Keratinocyte (primary cell): ENCODE measurements around the gene NTMT1. TPM values are rescaled to one million over a fixed set of nuclear protein-coding genes. Genes with fewer than 3 reads are reported as not detected.

ENCODE experiments used
- DNase-seq: peaks from one replicate; pipeline ENCODE4 v3.0.0-alpha.2; 2011; ENCODE audit warnings: low read depth, missing footprints, low spot score
- FAIRE-seq: peaks from 2 replicates; lab custom pipeline; 2011; peaks lifted over from hg19 to GRCh38; lab: Jason Lieb, UNC
- H2AFZ ChIP-seq: 2 replicates; pipeline ENCODE4 v1.6.0; 2012; ENCODE audit warnings: low read length, control low read depth, inconsistent platforms; ENCODE audit not compliant: control insufficient read depth
- H3K27ac ChIP-seq: 2 replicates; pipeline ENCODE4 v1.5.1; 2011; ENCODE audit warnings: low read length; ENCODE audit not compliant: control insufficient read depth, insufficient read depth
- H3K27me3 ChIP-seq: 3 replicates; pipeline ENCODE4 v1.6.0; 2011; ENCODE audit warnings: low read length; ENCODE audit not compliant: control insufficient read depth, insufficient read depth; ENCODE audit errors: extremely low read depth
- H3K36me3 ChIP-seq, 2 experiments: 2 replicates in 1 of 2; 3 replicates in 1 of 2; pipeline ENCODE4 v1.5.1; 2011; ENCODE audit warnings: low read length in 2 of 2, mild to moderate bottlenecking in 1 of 2; ENCODE audit not compliant: control insufficient read depth in 2 of 2, insufficient read depth in 2 of 2; ENCODE audit errors: extremely low read depth in 1 of 2
- H3K4me1 ChIP-seq: 3 replicates; pipeline ENCODE4 v1.5.1; 2011; ENCODE audit warnings: low read length; ENCODE audit not compliant: control insufficient read depth, insufficient read depth; ENCODE audit errors: extremely low read depth
- H3K4me2 ChIP-seq: 3 replicates; pipeline ENCODE4 v1.6.0; 2011; ENCODE audit warnings: low read depth, low read length; ENCODE audit not compliant: control insufficient read depth, insufficient read depth; ENCODE audit errors: extremely low read depth
- H3K4me3 ChIP-seq, 3 experiments: fragments of 200-600 bp in 1 of 3; sonication (generic) in 1 of 3; 2 replicates in 2 of 3; 3 replicates in 1 of 3; pipeline ENCODE4 v1.5.1; 2011 to 2016; ENCODE audit warnings: low read length in 3 of 3, mild to moderate bottlenecking in 3 of 3, control low read depth in 2 of 3, inconsistent platforms in 1 of 3, low read depth in 1 of 3, mixed read lengths in 1 of 3, mixed run types in 1 of 3, moderate library complexity in 1 of 3; ENCODE audit not compliant: control insufficient read depth in 2 of 3, insufficient read depth in 2 of 3; ENCODE audit errors: extremely low read depth in 1 of 3
- H3K79me2 ChIP-seq: 2 replicates; pipeline ENCODE4 v1.6.0; 2012; ENCODE audit warnings: low read length; ENCODE audit not compliant: control insufficient read depth, insufficient read depth
- H3K9ac ChIP-seq: 3 replicates; pipeline ENCODE4 v1.6.0; 2011; ENCODE audit warnings: low read length; ENCODE audit not compliant: control insufficient read depth, insufficient read depth; ENCODE audit errors: extremely low read depth
- H3K9me1 ChIP-seq: 3 replicates; pipeline ENCODE4 v1.6.0; 2011; ENCODE audit warnings: low read length; ENCODE audit not compliant: control insufficient read depth, insufficient read depth; ENCODE audit errors: extremely low read depth
- H3K9me3 ChIP-seq: 2 replicates; pipeline ENCODE4 v1.5.1; 2012; ENCODE audit warnings: low read depth, low read length; ENCODE audit not compliant: control insufficient read depth
- H4K20me1 ChIP-seq: 3 replicates; pipeline ENCODE4 v1.6.0; 2011; ENCODE audit warnings: low read length; ENCODE audit not compliant: control insufficient read depth, insufficient read depth; ENCODE audit errors: extremely low read depth
- EZH2 ChIP-seq: IDR thresholded peaks from one replicate; pipeline ENCODE4 v1.6.1; 2012; ENCODE audit warnings: inconsistent platforms, mild to moderate bottlenecking, low read length, moderate library complexity
- dilution Hi-C: fragments of 300-500 bp; cut with MboI; formaldehyde crosslinking; loops from one replicate; pipeline ENCODE4 v1.7.0; 2020; ENCODE audit warnings: low sequenced_read_pairs; ENCODE audit not compliant: extremely low pct_ligation_motif_present
- polyA plus RNA-seq, 5 experiments: library from polyadenylated mRNA; depleted of rRNA in 3 of 5; stranded (reverse) in 3 of 5; stranded (forward) in 1 of 5; unstranded in 1 of 5; fragments of >200 nt; gene quantifications; 1 replicate in 1 of 5; 2 replicates in 3 of 5; 3 replicates in 1 of 5; pipeline versions ENCODE4 v1.2.1 to v1.2.3, GENCODE V29; 2011 to 2012; ENCODE audit warnings: missing spikeins in 2 of 5, low read depth in 1 of 5, low replicate concordance in 1 of 5
- TF ChIP-seq, protein P1 (sequence below), 3 experiments: IDR thresholded peaks in 1 of 3; conservative IDR thresholded peaks in 1 of 3; optimal IDR thresholded peaks in 1 of 3; 2 replicates in 2 of 3; 3 replicates in 1 of 3; pipeline versions ENCODE3 to v1.5.1; 2011; ENCODE audit warnings: low read length in 3 of 3, mild to moderate bottlenecking in 3 of 3, moderate library complexity in 2 of 3, control low read depth in 1 of 3, inconsistent platforms in 1 of 3; ENCODE audit not compliant: insufficient read depth in 2 of 3; ENCODE audit errors: extremely low read depth in 1 of 3

The NTMT1 gene
- polyA plus RNA-seq, 1 donor (not counting 4 experiments of a cell fraction or from before 2014, with no cell fraction given) = 50.2 TPM

DNA sequence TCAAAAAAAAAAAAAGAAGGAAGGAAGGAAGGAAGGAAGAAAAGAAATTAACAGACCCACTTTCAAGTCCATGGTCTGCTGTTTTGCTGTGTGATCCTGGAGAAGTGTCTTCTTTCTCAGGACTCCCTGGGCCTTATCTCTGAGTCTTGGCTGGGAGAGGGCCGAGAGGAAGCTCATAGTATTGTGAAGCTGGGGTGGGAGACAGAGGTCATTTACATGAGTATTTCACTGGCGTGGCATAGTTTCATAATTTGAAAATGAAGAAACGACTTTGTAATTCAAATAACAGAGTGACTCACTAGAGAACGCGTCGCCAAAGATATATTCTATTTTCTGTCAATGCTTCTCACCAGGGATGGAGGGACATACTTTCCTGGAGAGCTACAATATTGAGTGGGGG is 2.6 kb upstream of the NTMT1 start:
- Histone ChIP-seq H2AFZ (no peak overlapping the region), H3K4me2 (no peak overlapping the region), H3K9me3 (no peaks in the 10 kb centered on the region), H3K36me3 (peaks cover 0 to under 1% of the 10 kb centered on the region in 2 experiments), H3K9ac (no peak overlapping the region), H3K4me1 (peaks cover 24% of the 10 kb centered on the region), H3K9me1 (no peaks in the 10 kb centered on the region), H3K27ac (no peak overlapping the region), H4K20me1 (peaks cover 4% of the 10 kb centered on the region), H3K4me3 (no peak overlapping the region), H3K27me3 (peaks cover 3% of the 10 kb centered on the region), H3K79me2 (peaks cover 23% of the 10 kb centered on the region)
- DNase-seq (no peak), FAIRE-seq (no peak)
- dilution Hi-C loops = loop anchor here (25.0 kb wide), 1 partner anchor 461 kb away; no protein-coding TSS in a partner anchor
- TF ChIP-seq EZH2 = no peak
- TF ChIP-seq, protein P1, sequence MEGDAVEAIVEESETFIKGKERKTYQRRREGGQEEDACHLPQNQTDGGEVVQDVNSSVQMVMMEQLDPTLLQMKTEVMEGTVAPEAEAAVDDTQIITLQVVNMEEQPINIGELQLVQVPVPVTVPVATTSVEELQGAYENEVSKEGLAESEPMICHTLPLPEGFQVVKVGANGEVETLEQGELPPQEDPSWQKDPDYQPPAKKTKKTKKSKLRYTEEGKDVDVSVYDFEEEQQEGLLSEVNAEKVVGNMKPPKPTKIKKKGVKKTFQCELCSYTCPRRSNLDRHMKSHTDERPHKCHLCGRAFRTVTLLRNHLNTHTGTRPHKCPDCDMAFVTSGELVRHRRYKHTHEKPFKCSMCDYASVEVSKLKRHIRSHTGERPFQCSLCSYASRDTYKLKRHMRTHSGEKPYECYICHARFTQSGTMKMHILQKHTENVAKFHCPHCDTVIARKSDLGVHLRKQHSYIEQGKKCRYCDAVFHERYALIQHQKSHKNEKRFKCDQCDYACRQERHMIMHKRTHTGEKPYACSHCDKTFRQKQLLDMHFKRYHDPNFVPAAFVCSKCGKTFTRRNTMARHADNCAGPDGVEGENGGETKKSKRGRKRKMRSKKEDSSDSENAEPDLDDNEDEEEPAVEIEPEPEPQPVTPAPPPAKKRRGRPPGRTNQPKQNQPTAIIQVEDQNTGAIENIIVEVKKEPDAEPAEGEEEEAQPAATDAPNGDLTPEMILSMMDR (optimal IDR thresholded peaks at IDR 0.05 in 1 of 3, IDR thresholded peaks at IDR 0.05 in 1 of 3, conservative IDR thresholded peaks at IDR 0.05 in 1 of 3; ENCODE audit: extremely low read depth in 1 of 3, insufficient read depth in 2 of 3, low read length in 3 of 3) = no peak

DNA sequence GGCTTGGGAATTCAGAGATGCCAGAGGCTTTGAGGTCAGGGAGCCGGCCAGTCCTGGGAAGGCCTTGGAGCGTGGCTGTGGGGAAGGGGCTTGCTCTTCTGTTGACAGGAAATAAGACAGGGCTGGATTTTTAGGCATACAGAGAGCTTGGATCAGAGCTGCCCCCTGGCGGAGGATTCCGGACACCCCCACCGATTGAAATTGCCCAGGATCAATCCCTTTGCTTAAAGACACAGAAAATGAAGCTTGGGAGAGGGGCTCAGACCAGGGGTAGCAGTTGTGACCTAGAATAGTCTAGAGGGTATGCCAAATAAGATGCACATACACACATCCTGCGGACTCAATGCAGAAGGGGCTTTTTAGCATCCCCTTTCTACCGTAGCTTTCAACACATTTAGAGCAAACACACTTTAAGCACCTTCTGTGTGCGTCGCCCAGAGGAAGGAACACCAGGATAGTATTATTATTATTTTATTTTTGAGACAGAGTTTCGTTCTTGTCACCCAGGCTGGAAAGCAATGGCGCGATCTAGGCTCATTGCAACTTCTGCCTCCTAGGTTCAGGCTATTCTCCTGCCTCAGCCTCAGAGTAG is 1.7 kb upstream of the NTMT1 start:
- Histone ChIP-seq H3K27me3 (peaks cover 3% of the 10 kb centered on the region), H3K9me1 (no peaks in the 10 kb centered on the region), H3K9me3 (no peaks in the 10 kb centered on the region), H3K9ac (no peak overlapping the region), H4K20me1 (peaks cover 4% of the 10 kb centered on the region), H3K36me3 (peaks cover 0 to 4% of the 10 kb centered on the region in 2 experiments), H3K79me2 (peaks cover 33% of the 10 kb centered on the region), H3K4me1 (peaks cover 24% of the 10 kb centered on the region), H3K27ac (no peak overlapping the region), H3K4me2 (peak overlapping the region; percentile 17), H3K4me3 (no peak overlapping the region), H2AFZ (peak overlapping the region; percentile 36)
- FAIRE-seq = no peak
- TF ChIP-seq, protein P1 (optimal IDR thresholded peaks at IDR 0.05 in 1 of 3, IDR thresholded peaks at IDR 0.05 in 1 of 3, conservative IDR thresholded peaks at IDR 0.05 in 1 of 3; ENCODE audit: extremely low read depth in 1 of 3, insufficient read depth in 2 of 3, low read length in 3 of 3) = peak; percentile 73 to 88 (median 87)
- TF ChIP-seq EZH2 = no peak
- dilution Hi-C loops = loop anchor here (25.0 kb wide), 1 partner anchor 462 kb away; no protein-coding TSS in a partner anchor
- no peak for DNase-seq
